BLaER1 (cell line): ENCODE data around the gene MAPK6.

Experiments
- H3K27ac ChIP-seq: shearing (Covaris generic); formaldehyde crosslinking; 2 replicates; pipeline ENCODE4 v1.8.1; 2022
- H3K27me3 ChIP-seq: shearing (Covaris generic); formaldehyde crosslinking; 2 replicates; pipeline ENCODE4 v1.8.1; 2022
- H3K36me3 ChIP-seq: shearing (Covaris generic); formaldehyde crosslinking; 2 replicates; pipeline ENCODE4 v1.8.1; 2022
- H3K4me1 ChIP-seq: shearing (Covaris generic); formaldehyde crosslinking; 2 replicates; pipeline ENCODE4 v1.8.1; 2022
- H3K4me2 ChIP-seq: shearing (Covaris generic); formaldehyde crosslinking; 2 replicates; pipeline ENCODE4 v1.8.1; 2022
- H3K4me3 ChIP-seq: shearing (Covaris generic); formaldehyde crosslinking; 2 replicates; pipeline ENCODE4 v1.8.1; 2022
- H3K9ac ChIP-seq: shearing (Covaris generic); formaldehyde crosslinking; 2 replicates; pipeline ENCODE4 v1.8.1; 2022
- H3K9me3 ChIP-seq: shearing (Covaris generic); formaldehyde crosslinking; 2 replicates; pipeline ENCODE4 v1.8.1; 2022
- H4K20me1 ChIP-seq: shearing (Covaris generic); formaldehyde crosslinking; 2 replicates; pipeline ENCODE4 v1.8.1; 2022
- Cebpa-rat ChIP-seq: shearing (Covaris generic); IDR thresholded peaks from 2 replicates; pipeline ENCODE4 v1.8.1; 2022

Gene MAPK6

GRCh38 chr15:52109559-52110451 lies 90.8 kb downstream of the MAPK6 start:
- Histone ChIP-seq H3K9me3 (peaks cover 14% of the 10 kb centered on the region), H4K20me1 (no peaks in the 10 kb centered on the region), H3K4me1 (peaks cover 3% of the 10 kb centered on the region), H3K27ac (no peak overlapping the region), H3K4me3 (no peak overlapping the region), H3K36me3 (no peaks in the 10 kb centered on the region), H3K27me3 (no peaks in the 10 kb centered on the region), H3K4me2 (no peak overlapping the region), H3K9ac (no peak overlapping the region)
- TF ChIP-seq Cebpa-rat, result no peak

DNA sequence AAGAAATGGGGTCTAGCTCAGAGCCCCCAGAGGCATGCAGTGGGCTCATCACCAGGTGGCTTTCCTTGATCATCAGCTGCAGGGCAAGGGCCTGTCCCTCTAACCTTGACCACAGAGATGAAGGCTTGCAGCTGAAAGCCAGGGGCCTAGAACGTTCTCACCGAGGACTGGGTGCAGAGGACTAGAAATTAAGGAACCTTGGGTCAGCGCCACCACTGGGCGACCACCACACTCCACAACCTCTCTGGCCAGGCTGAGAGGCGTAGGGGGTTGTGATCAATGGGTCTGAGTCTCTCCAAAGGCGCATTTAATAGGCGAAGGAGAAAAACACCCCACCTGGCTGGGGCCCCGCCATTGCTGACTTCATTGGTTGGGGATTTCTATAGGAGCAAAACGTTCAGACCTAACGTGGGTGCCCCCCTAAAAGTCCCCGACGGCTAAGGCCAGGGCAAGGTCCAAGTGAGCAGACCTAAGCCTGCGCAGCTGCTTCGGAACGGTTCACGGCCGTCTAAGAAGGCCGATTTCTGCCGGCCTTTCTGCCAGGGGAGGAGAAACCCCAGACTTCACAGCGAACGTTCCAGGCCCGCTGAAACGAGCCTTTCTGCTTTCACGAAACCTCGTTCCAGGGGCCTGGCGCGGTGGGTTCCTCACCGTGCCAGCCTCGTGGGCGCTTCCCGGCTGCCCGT lies 92.6 kb downstream of the MAPK6 start:
- no peaks in the 10 kb centered on the region for H3K36me3 ChIP-seq
- H3K4me1 ChIP-seq, result no peaks in the 10 kb centered on the region
- H3K4me3 ChIP-seq, result no peak overlapping the region
- H3K9me3 ChIP-seq, result peaks cover 14% of the 10 kb centered on the region
- no peak overlapping the region for H3K9ac ChIP-seq
- no peaks in the 10 kb centered on the region for H3K27me3 ChIP-seq
- H3K27ac ChIP-seq, result no peak overlapping the region
- TF ChIP-seq Cebpa-rat, result no peak
- no peak overlapping the region for H3K4me2 ChIP-seq
- no peaks in the 10 kb centered on the region for H4K20me1 ChIP-seq

DNA sequence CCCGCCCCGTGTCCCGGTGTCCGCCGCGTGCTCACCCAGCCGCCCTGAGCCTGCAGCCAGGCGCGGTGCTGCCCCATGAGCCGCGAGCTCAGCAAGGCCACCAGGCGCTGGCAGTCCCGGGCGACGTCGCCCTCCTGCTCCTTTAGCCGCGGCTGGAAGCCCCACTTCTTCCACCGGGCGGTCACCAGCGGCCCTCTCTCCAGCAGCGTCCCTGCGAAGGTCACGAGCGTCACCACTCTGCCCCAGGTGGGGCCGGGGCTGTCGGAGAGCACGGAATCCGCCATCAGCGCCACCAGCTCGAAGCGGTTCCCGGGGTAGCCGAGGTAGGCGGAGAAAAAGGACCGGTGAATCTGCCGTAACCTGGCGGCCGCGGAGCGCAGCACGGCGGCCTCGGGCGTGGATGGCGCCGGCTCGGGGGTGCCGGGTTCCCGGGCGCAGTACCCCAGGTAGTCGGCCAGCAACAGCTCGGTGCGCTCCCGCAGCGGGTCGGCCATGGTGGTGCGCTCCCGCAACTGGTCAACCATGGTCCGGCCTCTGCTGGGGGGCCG lies 93.3 kb downstream of the MAPK6 start:
- Histone ChIP-seq H3K27me3 (no peaks in the 10 kb centered on the region), H3K36me3 (no peaks in the 10 kb centered on the region), H3K9me3 (peaks cover 14% of the 10 kb centered on the region), H3K9ac (no peak overlapping the region), H3K4me2 (no peak overlapping the region), H3K4me3 (no peak overlapping the region), H3K27ac (no peak overlapping the region), H3K4me1 (no peaks in the 10 kb centered on the region), H4K20me1 (no peaks in the 10 kb centered on the region)
- TF ChIP-seq Cebpa-rat, result no peak

- no peaks in the 10 kb centered on the region for H3K27me3 ChIP-seq
- no peaks in the 10 kb centered on the region for H3K36me3 ChIP-seq
- no peak overlapping the region for H3K4me2 ChIP-seq
- no peak overlapping the region for H3K9ac ChIP-seq
- H3K4me3 ChIP-seq, result no peak overlapping the region
- no peaks in the 10 kb centered on the region for H3K4me1 ChIP-seq
- TF ChIP-seq Cebpa-rat, result no peak
- no peaks in the 10 kb centered on the region for H4K20me1 ChIP-seq
- no peak overlapping the region for H3K27ac ChIP-seq
- peaks cover 14% of the 10 kb centered on the region for H3K9me3 ChIP-seq
These were observed 94.2 kb downstream of the MAPK6 start for GRCh38 chr15:52113235-52113634.

DNA sequence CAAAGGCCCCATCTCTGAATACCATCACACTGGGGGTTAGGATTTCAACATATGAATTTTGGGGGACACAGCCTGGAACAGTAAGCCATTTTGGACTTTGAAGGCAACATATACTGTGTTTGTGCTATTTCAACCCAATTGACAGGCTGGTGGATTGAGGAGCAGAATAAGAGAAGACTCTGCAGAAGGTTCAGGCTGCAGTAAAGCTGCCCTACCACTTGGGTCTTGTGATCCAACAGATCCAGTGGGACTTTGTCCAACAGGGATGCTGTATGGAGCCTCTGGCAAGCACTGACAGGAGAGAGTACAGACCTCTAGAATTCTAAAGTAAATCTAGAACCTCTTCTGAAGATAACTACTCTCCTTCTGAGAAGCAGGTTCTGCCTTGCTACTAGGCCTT lies 94.7 kb downstream of the MAPK6 start:
- no peak overlapping the region for H3K4me3 ChIP-seq
- H3K27me3 ChIP-seq, result no peaks in the 10 kb centered on the region
- no peaks in the 10 kb centered on the region for H4K20me1 ChIP-seq
- no peak for TF ChIP-seq Cebpa-rat
- peaks cover 14% of the 10 kb centered on the region for H3K9me3 ChIP-seq
- H3K9ac ChIP-seq, result no peak overlapping the region
- no peak overlapping the region for H3K4me2 ChIP-seq
- H3K36me3 ChIP-seq, result no peaks in the 10 kb centered on the region
- H3K4me1 ChIP-seq, result no peaks in the 10 kb centered on the region
- H3K27ac ChIP-seq, result no peak overlapping the region

DNA sequence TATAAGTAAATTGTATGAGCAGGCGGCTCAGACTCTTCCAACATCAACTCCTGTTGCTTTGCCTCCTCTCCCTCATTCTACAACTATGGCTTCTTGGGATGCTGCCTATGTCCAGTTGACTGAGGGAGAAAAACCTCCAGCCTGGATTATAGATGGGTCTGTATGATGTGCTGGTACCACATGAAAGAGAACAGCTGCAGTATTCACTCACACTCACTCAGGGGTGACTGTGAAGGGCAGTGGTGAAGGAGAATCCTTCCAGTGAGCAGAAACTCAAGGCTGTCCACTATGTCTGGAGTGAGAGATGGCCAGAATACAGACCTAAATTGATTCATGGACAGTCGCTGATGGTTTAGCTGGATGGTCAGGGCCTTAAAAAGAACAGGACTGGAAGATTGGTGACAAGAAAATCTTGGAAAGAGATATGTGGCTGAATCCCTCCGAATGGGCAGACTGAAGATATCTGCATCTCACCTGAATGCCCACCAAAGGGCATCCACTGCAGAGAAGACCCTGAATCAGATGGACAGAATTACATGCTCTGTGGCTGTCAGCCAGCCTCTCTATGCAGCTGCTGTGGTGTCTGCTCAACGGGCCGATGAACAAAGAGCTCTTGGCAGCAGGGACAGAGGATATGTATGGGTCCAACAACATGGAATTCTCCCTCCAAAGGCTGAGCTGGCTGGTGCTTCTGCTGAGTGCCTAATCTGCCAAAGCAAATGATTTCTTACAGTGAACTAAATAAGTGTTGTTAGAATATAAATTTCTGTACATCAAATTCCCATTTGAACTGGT lies 95.4 kb downstream of the MAPK6 start:
- H3K27me3 ChIP-seq, result no peaks in the 10 kb centered on the region
- no peak overlapping the region for H3K27ac ChIP-seq
- H3K4me3 ChIP-seq, result no peak overlapping the region
- TF ChIP-seq Cebpa-rat, result no peak
- no peak overlapping the region for H3K9ac ChIP-seq
- peaks cover 14% of the 10 kb centered on the region for H3K9me3 ChIP-seq
- H3K4me2 ChIP-seq, result no peak overlapping the region
- H4K20me1 ChIP-seq, result no peaks in the 10 kb centered on the region
- H3K36me3 ChIP-seq, result no peaks in the 10 kb centered on the region
- no peaks in the 10 kb centered on the region for H3K4me1 ChIP-seq

- Histone ChIP-seq H4K20me1 (no peaks in the 10 kb centered on the region), H3K4me3 (no peak overlapping the region), H3K4me1 (no peaks in the 10 kb centered on the region), H3K9ac (no peak overlapping the region), H3K9me3 (peaks cover 14% of the 10 kb centered on the region), H3K4me2 (no peak overlapping the region), H3K36me3 (no peaks in the 10 kb centered on the region), H3K27me3 (no peaks in the 10 kb centered on the region), H3K27ac (no peak overlapping the region)
- TF ChIP-seq Cebpa-rat, result no peak
These were observed 96.8 kb downstream of the MAPK6 start for GRCh38 chr15:52115598-52116427.
